Measurements from ENCODE around the gene LDLRAD1.

Gene LDLRAD1

DNA sequence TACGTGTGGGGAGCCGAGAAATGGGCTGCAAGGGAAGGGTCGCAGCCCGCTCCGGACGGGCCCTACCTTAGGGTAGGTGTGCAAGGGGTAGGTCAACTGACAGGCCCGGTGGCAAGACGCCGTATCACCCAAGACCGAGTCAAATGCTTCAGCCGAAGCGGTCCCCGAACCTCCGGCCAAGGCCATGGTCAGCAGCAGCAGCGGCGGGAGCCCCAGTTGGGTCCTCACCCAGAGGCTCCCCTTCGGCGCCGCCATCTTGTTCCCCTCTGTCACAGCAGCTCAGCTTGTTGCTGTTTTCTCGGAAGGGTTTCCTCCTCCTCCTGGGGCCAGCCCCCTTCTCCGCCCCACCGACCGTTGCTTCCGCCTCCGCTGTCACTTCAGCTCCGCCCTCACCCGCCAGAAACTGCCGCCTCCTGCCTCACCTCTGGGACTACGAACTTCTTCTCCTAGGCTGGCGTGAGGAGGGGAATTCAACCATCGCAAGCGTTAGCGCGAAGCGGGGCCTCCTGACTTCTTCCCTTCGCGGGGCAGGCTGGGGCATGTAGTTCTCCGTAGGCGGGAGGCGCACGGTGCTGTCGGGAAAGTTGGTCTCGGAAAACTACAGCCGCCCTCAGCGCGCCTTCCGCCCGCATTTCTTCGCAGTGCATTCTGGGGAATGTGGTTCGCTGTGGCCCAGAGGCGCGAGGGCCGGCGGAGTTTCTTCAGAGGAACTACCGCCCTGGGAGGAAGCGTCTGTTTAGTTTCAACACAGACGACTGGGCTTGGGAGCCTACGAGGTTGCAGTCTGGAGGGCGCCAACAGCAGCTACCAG, 35.2 kb upstream of the LDLRAD1 start, which contains the start of the genes TCEANC2 and TMEM59 (continued):
- TF ChIP-seq ZNF155 (tag by site-specific recombination; IDR thresholded peaks at IDR 0.05) = no peak
- TF ChIP-seq ZNF354C (tag by site-specific recombination; IDR thresholded peaks at IDR 0.05; ENCODE audit: borderline replicate concordance, low read depth) = no peak
- TF ChIP-seq ZNF18 (tag by site-specific recombination; IDR thresholded peaks at IDR 0.05) = no peak
- TF ChIP-seq BCL11B (tag by site-specific recombination; IDR thresholded peaks at IDR 0.05; ENCODE audit: low read depth) = peak; percentile 54; the same call in 1 of the 2 replicates
- no peak for TF ChIP-seq ZNF658 (tag by site-specific recombination; IDR thresholded peaks at IDR 0.05)
- TF ChIP-seq, protein P1, sequence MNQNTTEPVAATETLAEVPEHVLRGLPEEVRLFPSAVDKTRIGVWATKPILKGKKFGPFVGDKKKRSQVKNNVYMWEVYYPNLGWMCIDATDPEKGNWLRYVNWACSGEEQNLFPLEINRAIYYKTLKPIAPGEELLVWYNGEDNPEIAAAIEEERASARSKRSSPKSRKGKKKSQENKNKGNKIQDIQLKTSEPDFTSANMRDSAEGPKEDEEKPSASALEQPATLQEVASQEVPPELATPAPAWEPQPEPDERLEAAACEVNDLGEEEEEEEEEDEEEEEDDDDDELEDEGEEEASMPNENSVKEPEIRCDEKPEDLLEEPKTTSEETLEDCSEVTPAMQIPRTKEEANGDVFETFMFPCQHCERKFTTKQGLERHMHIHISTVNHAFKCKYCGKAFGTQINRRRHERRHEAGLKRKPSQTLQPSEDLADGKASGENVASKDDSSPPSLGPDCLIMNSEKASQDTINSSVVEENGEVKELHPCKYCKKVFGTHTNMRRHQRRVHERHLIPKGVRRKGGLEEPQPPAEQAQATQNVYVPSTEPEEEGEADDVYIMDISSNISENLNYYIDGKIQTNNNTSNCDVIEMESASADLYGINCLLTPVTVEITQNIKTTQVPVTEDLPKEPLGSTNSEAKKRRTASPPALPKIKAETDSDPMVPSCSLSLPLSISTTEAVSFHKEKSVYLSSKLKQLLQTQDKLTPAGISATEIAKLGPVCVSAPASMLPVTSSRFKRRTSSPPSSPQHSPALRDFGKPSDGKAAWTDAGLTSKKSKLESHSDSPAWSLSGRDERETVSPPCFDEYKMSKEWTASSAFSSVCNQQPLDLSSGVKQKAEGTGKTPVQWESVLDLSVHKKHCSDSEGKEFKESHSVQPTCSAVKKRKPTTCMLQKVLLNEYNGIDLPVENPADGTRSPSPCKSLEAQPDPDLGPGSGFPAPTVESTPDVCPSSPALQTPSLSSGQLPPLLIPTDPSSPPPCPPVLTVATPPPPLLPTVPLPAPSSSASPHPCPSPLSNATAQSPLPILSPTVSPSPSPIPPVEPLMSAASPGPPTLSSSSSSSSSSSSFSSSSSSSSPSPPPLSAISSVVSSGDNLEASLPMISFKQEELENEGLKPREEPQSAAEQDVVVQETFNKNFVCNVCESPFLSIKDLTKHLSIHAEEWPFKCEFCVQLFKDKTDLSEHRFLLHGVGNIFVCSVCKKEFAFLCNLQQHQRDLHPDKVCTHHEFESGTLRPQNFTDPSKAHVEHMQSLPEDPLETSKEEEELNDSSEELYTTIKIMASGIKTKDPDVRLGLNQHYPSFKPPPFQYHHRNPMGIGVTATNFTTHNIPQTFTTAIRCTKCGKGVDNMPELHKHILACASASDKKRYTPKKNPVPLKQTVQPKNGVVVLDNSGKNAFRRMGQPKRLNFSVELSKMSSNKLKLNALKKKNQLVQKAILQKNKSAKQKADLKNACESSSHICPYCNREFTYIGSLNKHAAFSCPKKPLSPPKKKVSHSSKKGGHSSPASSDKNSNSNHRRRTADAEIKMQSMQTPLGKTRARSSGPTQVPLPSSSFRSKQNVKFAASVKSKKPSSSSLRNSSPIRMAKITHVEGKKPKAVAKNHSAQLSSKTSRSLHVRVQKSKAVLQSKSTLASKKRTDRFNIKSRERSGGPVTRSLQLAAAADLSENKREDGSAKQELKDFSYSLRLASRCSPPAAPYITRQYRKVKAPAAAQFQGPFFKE (tag by site-specific recombination; IDR thresholded peaks at IDR 0.05; ENCODE audit: borderline replicate concordance) = no peak
- TF ChIP-seq, protein P2, sequence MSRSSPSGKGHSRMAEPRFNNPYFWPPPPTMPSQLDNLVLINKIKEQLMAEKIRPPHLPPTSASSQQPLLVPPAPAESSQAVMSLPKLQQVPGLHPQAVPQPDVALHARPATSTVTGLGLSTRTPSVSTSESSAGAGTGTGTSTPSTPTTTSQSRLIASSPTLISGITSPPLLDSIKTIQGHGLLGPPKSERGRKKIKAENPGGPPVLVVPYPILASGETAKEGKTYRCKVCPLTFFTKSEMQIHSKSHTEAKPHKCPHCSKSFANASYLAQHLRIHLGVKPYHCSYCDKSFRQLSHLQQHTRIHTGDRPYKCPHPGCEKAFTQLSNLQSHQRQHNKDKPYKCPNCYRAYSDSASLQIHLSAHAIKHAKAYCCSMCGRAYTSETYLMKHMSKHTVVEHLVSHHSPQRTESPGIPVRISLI (tag by site-specific recombination; IDR thresholded peaks at IDR 0.05) = no peak
- TF ChIP-seq ZNF121 (tag by site-specific recombination; IDR thresholded peaks at IDR 0.05) = no peak
- TF ChIP-seq ZNF416 (tag by site-specific recombination; IDR thresholded peaks at IDR 0.05) = no peak
- TF ChIP-seq ZNF174 (tag by site-specific recombination; IDR thresholded peaks at IDR 0.05) = no peak
- no peak for TF ChIP-seq ZNF404 (tag by site-specific recombination; IDR thresholded peaks at IDR 0.05)
- no peak for TF ChIP-seq ZNF555 (tag by site-specific recombination; conservative IDR thresholded peaks at IDR 0.05)
- TF ChIP-seq ZNF777 (tag by site-specific recombination; IDR thresholded peaks at IDR 0.05; ENCODE audit: borderline replicate concordance) = no peak
- TF ChIP-seq ZNF677 (tag by site-specific recombination; IDR thresholded peaks at IDR 0.05) = no peak
- TF ChIP-seq, protein P3, sequence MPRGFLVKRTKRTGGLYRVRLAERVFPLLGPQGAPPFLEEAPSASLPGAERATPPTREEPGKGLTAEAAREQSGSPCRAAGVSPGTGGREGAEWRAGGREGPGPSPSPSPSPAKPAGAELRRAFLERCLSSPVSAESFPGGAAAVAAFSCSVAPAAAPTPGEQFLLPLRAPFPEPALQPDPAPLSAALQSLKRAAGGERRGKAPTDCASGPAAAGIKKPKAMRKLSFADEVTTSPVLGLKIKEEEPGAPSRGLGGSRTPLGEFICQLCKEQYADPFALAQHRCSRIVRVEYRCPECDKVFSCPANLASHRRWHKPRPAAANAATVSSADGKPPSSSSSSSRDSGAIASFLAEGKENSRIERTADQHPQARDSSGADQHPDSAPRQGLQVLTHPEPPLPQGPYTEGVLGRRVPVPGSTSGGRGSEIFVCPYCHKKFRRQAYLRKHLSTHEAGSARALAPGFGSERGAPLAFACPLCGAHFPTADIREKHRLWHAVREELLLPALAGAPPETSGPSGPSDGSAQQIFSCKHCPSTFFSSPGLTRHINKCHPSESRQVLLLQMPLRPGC (tag by site-specific recombination; IDR thresholded peaks at IDR 0.05) = no peak
- no peak for TF ChIP-seq ZNF175 (tag by site-specific recombination; IDR thresholded peaks at IDR 0.05)
- TF ChIP-seq ZNF768 (tag by site-specific recombination; IDR thresholded peaks at IDR 0.05) = no peak
- 0 out of 2 replicates have a peak, but pooled peaks have one; percentile 4 for TF ChIP-seq ZNF146 (tag by site-specific recombination; IDR thresholded peaks at IDR 0.05)
- peak; percentile 69; the same call in 1 of the 2 replicates for TF ChIP-seq ZSCAN23 (tag by site-specific recombination; IDR thresholded peaks at IDR 0.05)
- peak; percentile 71; the same call in 1 of the 2 replicates for TF ChIP-seq ZNF391 (tag by site-specific recombination; IDR thresholded peaks at IDR 0.05; ENCODE audit: borderline replicate concordance, low read depth)
- no peak for TF ChIP-seq ZNF473 (tag by site-specific recombination; IDR thresholded peaks at IDR 0.05)
- TF ChIP-seq ZNF239 (tag by site-specific recombination; IDR thresholded peaks at IDR 0.05) = 0 out of 2 replicates have a peak, but pooled peaks have one; percentile 21
- no peak for TF ChIP-seq ZNF138 (tag by site-specific recombination; IDR thresholded peaks at IDR 0.05; ENCODE audit: borderline replicate concordance)
- TF ChIP-seq ZNF792 (tag by site-specific recombination; IDR thresholded peaks at IDR 0.05) = peak; percentile 83
- no peak for TF ChIP-seq ZNF521 (tag by site-specific recombination; IDR thresholded peaks at IDR 0.05)
- peak; percentile 18; the same call in 1 of the 2 replicates for TF ChIP-seq OSR2 (tag by site-specific recombination; IDR thresholded peaks at IDR 0.05)
- TF ChIP-seq PRDM4 (tag by site-specific recombination; IDR thresholded peaks at IDR 0.05) = peak; percentile 84; the same call in 1 of the 2 replicates

Measured in HEK293 (cell line).